H1 (cell line): ENCODE results near the gene SERPINB13.

Experiments used
- CEBPB ChIP-seq: IDR thresholded peaks from 2 replicates; pipeline ENCODE4 v1.6.1; 2012; ENCODE audit warnings: low read depth, low read length
- CTCF ChIP-seq, 3 experiments: IDR thresholded peaks; 1 replicate in 2 of 3; 2 replicates in 1 of 3; pipeline versions ENCODE4 v1.5.1 to v1.6.1; 2011; ENCODE audit warnings: low read length in 3 of 3, mild to moderate bottlenecking in 3 of 3, inconsistent platforms in 2 of 3, low read depth in 1 of 3, moderate library complexity in 1 of 3; ENCODE audit not compliant: insufficient read depth in 1 of 3; ENCODE audit errors: control extremely low read depth in 1 of 3
- EP300 ChIP-seq, 2 experiments: IDR thresholded peaks; 1 replicate in 1 of 2; 2 replicates in 1 of 2; pipeline ENCODE4 v1.6.1; 2011 to 2012; ENCODE audit warnings: low read depth in 2 of 2, low read length in 2 of 2, mild to moderate bottlenecking in 2 of 2, borderline replicate concordance in 1 of 2, inconsistent platforms in 1 of 2, moderate library complexity in 1 of 2
- EZH2 ChIP-seq: fragments of 200-600 bp; sonication (generic); IDR thresholded peaks from 2 replicates; pipeline ENCODE4 v1.7.1; 2012; ENCODE audit warnings: low read depth, mild to moderate bottlenecking, moderate library complexity, low read length, inconsistent platforms; ENCODE audit not compliant: severe bottlenecking
- MAX ChIP-seq: IDR thresholded peaks from 2 replicates; pipeline ENCODE4 v1.6.1; 2012; ENCODE audit warnings: inconsistent platforms
- POLR2A ChIP-seq, 2 experiments: IDR thresholded peaks; 1 replicate in 1 of 2; 2 replicates in 1 of 2; pipeline ENCODE4 v1.6.1; 2011; ENCODE audit warnings: low read depth in 2 of 2, low read length in 2 of 2, mild to moderate bottlenecking in 2 of 2; ENCODE audit errors: control extremely low read depth in 1 of 2
- POLR2AphosphoS5 ChIP-seq: IDR thresholded peaks from 2 replicates; pipeline ENCODE4 v1.6.1; 2011; ENCODE audit warnings: low read depth, low read length
- RAD21 ChIP-seq, 2 experiments: IDR thresholded peaks in 1 of 2; conservative IDR thresholded peaks in 1 of 2; 2 replicates each; pipeline ENCODE4 v1.6.1; 2011; ENCODE audit warnings: low read depth in 2 of 2, low read length in 2 of 2, improper control_type of control experiment in 1 of 2, inconsistent platforms in 1 of 2, mild to moderate bottlenecking in 1 of 2, moderate library complexity in 1 of 2
- RFX5 ChIP-seq: IDR thresholded peaks from 2 replicates; pipeline ENCODE4 v1.6.1; 2011; ENCODE audit warnings: low read depth, low read length, improper control_type of control experiment, borderline replicate concordance
- SIN3A ChIP-seq, 2 experiments: IDR thresholded peaks in 1 of 2; conservative IDR thresholded peaks in 1 of 2; 2 replicates each; pipeline ENCODE4 v1.6.1; 2011 to 2012; ENCODE audit warnings: low read length in 2 of 2, improper control_type of control experiment in 1 of 2, low read depth in 1 of 2, mild to moderate bottlenecking in 1 of 2

GRCh38 chr18:63553081-63553480 is 34.1 kb upstream of the SERPINB13 start:
- TF ChIP-seq POLR2A (IDR thresholded peaks at IDR 0.05; ENCODE audit: control extremely low read depth in 1 of 2, low read depth in 2 of 2, low read length in 2 of 2) (no peak), CTCF (IDR thresholded peaks at IDR 0.05; ENCODE audit: control extremely low read depth in 1 of 3, insufficient read depth in 1 of 3, low read depth in 1 of 3, low read length in 3 of 3) (no peak), POLR2AphosphoS5 (no peak), EZH2 (no peak), CEBPB (no peak), SIN3A (conservative IDR thresholded peaks at IDR 0.05 in 1 of 2, IDR thresholded peaks at IDR 0.05 in 1 of 2; ENCODE audit: low read depth in 1 of 2, low read length in 2 of 2) (no peak), MAX (no peak), RFX5 (no peak), RAD21 (IDR thresholded peaks at IDR 0.05 in 1 of 2, conservative IDR thresholded peaks at IDR 0.05 in 1 of 2; ENCODE audit: low read depth in 2 of 2, low read length in 2 of 2) (no peak), EP300 (IDR thresholded peaks at IDR 0.05; ENCODE audit: borderline replicate concordance in 1 of 2, low read depth in 2 of 2, low read length in 2 of 2) (no peak)
